Activated T-cell treated with anti-CD3 and anti-CD28 coated beads, Interleukin-2, amount 50 U/mL, for 24 hours (primary cell): Measurements from ENCODE around the gene GNG4.
A peak's percentile ranks its signal among the peaks of the same experiment; 100 is the strongest.
"Not testable (repeated sequence)": the region's sequence is repeated elsewhere in the genome, so short reads cannot be mapped to it uniquely, and the experiment has no call there.

Experiments
- DNase-seq: peaks from one replicate; pipeline ENCODE4 v3.0.0-alpha.2; 2020
- H3K27ac Mint-ChIP-seq: 2 replicates; pipeline ENCODE4 v1.8.0; 2020; ENCODE audit warnings: mild to moderate bottlenecking, mixed read lengths
- H3K27me3 Mint-ChIP-seq: 2 replicates; pipeline ENCODE4 v1.8.0; 2020; ENCODE audit warnings: mixed read lengths
- H3K36me3 Mint-ChIP-seq: 2 replicates; pipeline ENCODE4 v1.8.0; 2020; ENCODE audit warnings: low read depth, mixed read lengths
- H3K4me1 Mint-ChIP-seq: 2 replicates; pipeline ENCODE4 v1.8.0; 2020; ENCODE audit warnings: low read depth, mixed read lengths
- H3K4me3 Mint-ChIP-seq: 2 replicates; pipeline ENCODE4 v1.8.0; 2020; ENCODE audit warnings: mild to moderate bottlenecking, moderate library complexity, mixed read lengths
- H3K9me3 Mint-ChIP-seq: 2 replicates; pipeline ENCODE4 v1.8.0; 2020; ENCODE audit warnings: mixed read lengths

Gene GNG4

GRCh38 chr1:235622936-235623779, 26.4 kb downstream of the GNG4 start:
- Mint-ChIP-seq H3K4me1 (no peaks in the 10 kb centered on the region), H3K27me3 (peaks cover 8% of the 10 kb centered on the region), H3K27ac (no peak overlapping the region)

DNA sequence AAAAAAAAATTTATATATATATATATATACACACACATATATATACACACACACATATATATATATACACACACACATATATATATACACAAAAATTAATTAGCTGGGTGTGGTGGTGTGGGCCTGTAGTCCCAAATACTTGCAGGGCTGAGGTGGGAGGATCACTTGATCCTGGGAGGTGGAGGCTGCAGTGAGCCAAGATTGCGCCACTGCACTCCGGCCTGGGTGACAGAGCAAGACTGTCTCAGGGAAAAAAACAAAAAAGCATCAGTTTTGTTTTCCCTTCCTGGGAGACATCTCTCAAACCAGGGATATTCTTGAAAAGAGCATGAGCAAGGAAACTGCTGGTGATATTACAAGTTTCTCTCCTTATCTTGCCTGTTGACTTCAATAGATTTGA, 30.4 kb downstream of the GNG4 start:
- not testable (repeated sequence) for H3K4me3 Mint-ChIP-seq, H3K27me3 Mint-ChIP-seq, H3K9me3 Mint-ChIP-seq, DNase-seq, H3K4me1 Mint-ChIP-seq, H3K36me3 Mint-ChIP-seq, H3K27ac Mint-ChIP-seq

More at GRCh38 chr1:235622936-235623779, 26.4 kb downstream of the GNG4 start:
- no peak for DNase-seq
- no peaks in the 10 kb centered on the region for H3K36me3 Mint-ChIP-seq
- H3K9me3 Mint-ChIP-seq, result no peaks in the 10 kb centered on the region
- no peak overlapping the region for H3K4me3 Mint-ChIP-seq

GRCh38 chr1:235617808-235618207, 31.8 kb downstream of the GNG4 start:
- no peaks in the 10 kb centered on the region for H3K9me3 Mint-ChIP-seq
- H3K4me3 Mint-ChIP-seq, result no peak overlapping the region
- no peak overlapping the region for H3K27ac Mint-ChIP-seq
- DNase-seq, result no peak
- H3K4me1 Mint-ChIP-seq, result no peaks in the 10 kb centered on the region
- H3K27me3 Mint-ChIP-seq, result no peaks in the 10 kb centered on the region
- H3K36me3 Mint-ChIP-seq, result no peaks in the 10 kb centered on the region

DNA sequence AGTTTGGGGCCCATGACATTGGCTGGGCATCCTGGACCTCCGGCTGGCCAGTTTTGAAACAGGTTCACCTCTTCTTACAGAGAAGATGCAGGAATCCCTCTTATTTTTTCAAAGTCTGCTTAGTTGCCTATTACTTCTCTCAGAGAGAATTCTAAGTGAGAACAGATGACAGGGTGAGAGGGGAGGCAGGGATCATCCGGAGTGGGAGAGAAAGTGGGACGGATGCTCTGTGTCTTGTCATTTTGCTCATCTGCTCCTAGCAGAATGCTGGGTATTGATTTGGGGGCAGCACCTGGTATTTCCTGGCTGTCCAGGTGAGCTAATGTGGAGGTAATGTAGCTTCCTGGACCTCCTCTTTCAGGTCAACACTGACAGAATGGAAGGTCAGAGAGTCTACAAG, 32.4 kb downstream of the GNG4 start:
- no peaks in the 10 kb centered on the region for H3K4me1 Mint-ChIP-seq
- H3K4me3 Mint-ChIP-seq, result no peak overlapping the region
- no peaks in the 10 kb centered on the region for H3K36me3 Mint-ChIP-seq
- H3K27ac Mint-ChIP-seq, result no peak overlapping the region
- no peaks in the 10 kb centered on the region for H3K27me3 Mint-ChIP-seq
- no peaks in the 10 kb centered on the region for H3K9me3 Mint-ChIP-seq
- DNase-seq, result no peak

DNA sequence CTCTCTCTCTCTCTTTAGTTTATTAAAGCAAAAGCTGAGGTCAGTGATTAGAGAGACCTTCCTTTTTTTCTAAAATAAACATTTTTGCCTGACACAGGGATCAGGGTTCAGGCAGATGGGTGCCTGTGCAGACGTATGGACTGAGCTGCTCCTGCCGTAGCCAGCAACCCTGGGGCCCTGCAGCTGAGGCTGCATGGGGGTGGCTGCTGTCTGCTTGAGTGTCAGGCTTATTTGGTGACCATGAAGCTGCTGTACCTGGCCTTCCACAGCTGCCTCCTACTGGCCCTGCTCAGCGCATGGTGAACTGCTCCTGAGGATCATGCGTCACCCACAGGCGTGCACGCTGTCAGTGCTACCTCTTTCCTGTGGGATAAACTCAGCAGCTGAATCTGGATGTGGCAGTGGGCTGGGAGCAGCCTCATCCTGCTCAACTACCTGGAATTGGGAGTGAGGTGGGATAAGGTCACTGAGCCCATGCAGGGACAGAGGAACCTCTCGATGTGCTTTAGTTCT, 35.1 kb downstream of the GNG4 start:
- DNase-seq, result no peak
- no peaks in the 10 kb centered on the region for H3K36me3 Mint-ChIP-seq
- no peaks in the 10 kb centered on the region for H3K4me1 Mint-ChIP-seq
- no peak overlapping the region for H3K27ac Mint-ChIP-seq
- H3K4me3 Mint-ChIP-seq, result no peak overlapping the region
- H3K9me3 Mint-ChIP-seq, result no peaks in the 10 kb centered on the region
- no peaks in the 10 kb centered on the region for H3K27me3 Mint-ChIP-seq

DNA sequence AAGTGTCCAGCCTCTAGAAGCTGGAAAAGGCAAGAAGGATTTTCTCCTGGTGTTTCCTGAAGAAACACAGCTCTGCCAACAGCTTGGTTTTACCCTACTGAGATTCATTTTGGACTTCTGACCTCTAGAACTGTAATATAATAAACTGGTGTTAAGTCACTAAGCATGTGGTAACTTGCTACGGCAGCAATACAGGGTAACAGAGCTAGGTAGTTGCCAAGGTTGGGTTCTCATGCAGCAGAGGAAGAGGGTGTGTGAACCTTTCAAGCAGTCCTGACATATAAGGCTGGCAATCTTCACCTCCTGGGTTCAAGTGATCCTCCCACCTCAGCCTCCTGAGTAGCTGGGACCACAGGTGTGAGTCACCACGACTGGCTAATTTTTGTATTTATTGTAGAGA, 36.0 kb downstream of the GNG4 start:
- H3K36me3 Mint-ChIP-seq, result no peaks in the 10 kb centered on the region
- no peak for DNase-seq
- no peaks in the 10 kb centered on the region for H3K4me1 Mint-ChIP-seq
- H3K27ac Mint-ChIP-seq, result no peak overlapping the region
- H3K27me3 Mint-ChIP-seq, result no peaks in the 10 kb centered on the region
- no peak overlapping the region for H3K4me3 Mint-ChIP-seq
- H3K9me3 Mint-ChIP-seq, result no peaks in the 10 kb centered on the region

DNA sequence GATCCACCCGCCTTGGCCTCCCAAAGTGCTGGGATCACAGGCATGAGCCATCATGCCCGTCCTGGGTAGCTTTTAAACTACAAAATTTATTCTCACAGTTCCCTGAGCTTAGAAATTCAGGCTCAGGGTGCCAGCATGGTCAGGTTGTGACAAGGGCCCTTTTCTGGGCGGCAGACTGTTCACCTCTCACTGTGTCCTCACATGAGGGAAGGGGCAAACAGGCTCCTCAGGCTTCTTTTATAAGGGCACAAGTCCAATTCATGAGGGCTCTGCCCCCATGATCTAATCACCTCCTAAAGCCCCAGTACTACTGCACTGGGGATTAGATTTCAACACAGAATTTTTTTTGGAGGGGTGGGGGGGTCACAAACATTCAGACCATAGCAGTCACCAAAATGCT, 36.8 kb downstream of the GNG4 start:
- Mint-ChIP-seq H3K4me1 (no peaks in the 10 kb centered on the region), H3K36me3 (no peaks in the 10 kb centered on the region), H3K4me3 (no peak overlapping the region), H3K27me3 (no peaks in the 10 kb centered on the region), H3K9me3 (no peaks in the 10 kb centered on the region), H3K27ac (no peak overlapping the region)
- DNase-seq, result no peak

DNA sequence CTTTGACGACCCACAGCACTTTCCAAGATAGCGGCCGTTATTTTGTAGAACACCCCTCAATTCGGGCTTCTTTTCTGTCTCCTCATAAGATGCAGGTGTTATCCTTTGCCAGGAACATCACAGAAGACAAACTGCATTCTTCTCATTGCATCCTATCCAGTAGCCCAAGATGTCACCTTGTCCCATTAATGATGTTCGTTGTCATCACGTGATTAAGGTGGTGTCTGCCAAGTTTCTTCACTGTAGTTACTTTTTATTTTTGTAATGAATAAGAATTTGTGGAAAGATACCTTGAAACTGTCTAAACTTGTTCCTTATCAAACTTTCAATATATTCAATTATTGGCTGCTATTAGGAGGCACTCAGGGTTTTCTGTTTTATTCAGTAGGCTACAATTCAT, 39.4 kb downstream of the GNG4 start:
- H3K27ac Mint-ChIP-seq, result no peak overlapping the region
- no peaks in the 10 kb centered on the region for H3K27me3 Mint-ChIP-seq
- H3K9me3 Mint-ChIP-seq, result no peaks in the 10 kb centered on the region
- H3K4me3 Mint-ChIP-seq, result no peak overlapping the region
- H3K4me1 Mint-ChIP-seq, result no peaks in the 10 kb centered on the region
- DNase-seq, result no peak
- H3K36me3 Mint-ChIP-seq, result no peaks in the 10 kb centered on the region

DNA sequence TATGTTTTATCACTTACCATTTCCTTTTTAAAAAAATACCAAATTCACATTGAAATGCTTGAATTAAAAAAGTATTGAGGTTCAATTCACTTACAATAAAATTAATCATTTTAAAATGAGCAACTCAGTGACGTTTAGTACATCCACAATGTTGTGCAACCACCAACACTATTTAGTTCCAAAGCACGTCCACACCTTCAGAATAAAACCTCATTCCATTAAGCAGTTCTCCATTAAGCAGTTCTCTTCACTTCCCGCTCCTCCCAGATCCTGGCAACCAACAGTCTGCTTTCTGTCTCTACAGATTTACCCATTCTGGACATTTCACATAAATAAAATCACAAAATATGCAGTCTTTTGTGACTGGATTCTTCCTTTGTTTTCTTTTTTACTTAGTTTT, 41.3 kb downstream of the GNG4 start:
- Mint-ChIP-seq H3K27ac (no peak overlapping the region), H3K27me3 (no peaks in the 10 kb centered on the region), H3K4me1 (no peaks in the 10 kb centered on the region), H3K4me3 (no peak overlapping the region), H3K36me3 (no peaks in the 10 kb centered on the region), H3K9me3 (no peaks in the 10 kb centered on the region)
- DNase-seq, result no peak

- H3K9me3 Mint-ChIP-seq, result no peaks in the 10 kb centered on the region
- H3K4me3 Mint-ChIP-seq, result no peak overlapping the region
- no peak for DNase-seq
- no peak overlapping the region for H3K27ac Mint-ChIP-seq
- no peaks in the 10 kb centered on the region for H3K36me3 Mint-ChIP-seq
- no peaks in the 10 kb centered on the region for H3K4me1 Mint-ChIP-seq
- no peaks in the 10 kb centered on the region for H3K27me3 Mint-ChIP-seq
These were observed 42.3 kb downstream of the GNG4 start for GRCh38 chr1:235607284-235607683.

DNA sequence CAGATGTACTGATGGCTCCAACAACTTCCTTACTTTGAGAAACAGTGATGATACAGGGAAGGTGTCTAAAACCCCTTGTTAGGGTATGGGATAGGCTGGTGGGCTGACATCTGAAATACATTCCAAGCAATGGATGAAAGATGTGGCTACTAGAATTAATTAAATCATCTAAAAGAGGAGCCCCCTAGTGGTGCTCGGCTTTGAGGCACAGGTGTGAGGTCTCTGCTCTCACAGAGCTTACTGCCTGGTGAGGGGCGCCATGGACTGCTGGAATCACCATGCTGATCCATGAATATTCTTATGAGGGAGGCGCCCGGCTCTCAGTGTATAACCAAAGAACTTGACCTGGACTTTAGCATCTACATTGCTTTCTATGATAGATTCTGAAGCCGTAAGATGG, 48.5 kb downstream of the GNG4 start:
- no peaks in the 10 kb centered on the region for H3K36me3 Mint-ChIP-seq
- no peak overlapping the region for H3K4me3 Mint-ChIP-seq
- no peak overlapping the region for H3K27ac Mint-ChIP-seq
- no peaks in the 10 kb centered on the region for H3K9me3 Mint-ChIP-seq
- peak; percentile 34 for DNase-seq
- H3K27me3 Mint-ChIP-seq, result no peaks in the 10 kb centered on the region
- no peaks in the 10 kb centered on the region for H3K4me1 Mint-ChIP-seq

GRCh38 chr1:235599536-235599935, 50.0 kb downstream of the GNG4 start:
- Mint-ChIP-seq H3K27me3 (no peaks in the 10 kb centered on the region), H3K4me3 (no peak overlapping the region), H3K9me3 (no peaks in the 10 kb centered on the region), H3K36me3 (no peaks in the 10 kb centered on the region), H3K27ac (no peak overlapping the region), H3K4me1 (no peaks in the 10 kb centered on the region)
- no peak for DNase-seq

GRCh38 chr1:235597867-235598553, 51.6 kb downstream of the GNG4 start:
- Mint-ChIP-seq H3K27ac (no peak overlapping the region), H3K4me3 (no peak overlapping the region), H3K4me1 (peaks cover 7% of the 10 kb centered on the region), H3K36me3 (no peaks in the 10 kb centered on the region), H3K27me3 (peaks cover 11% of the 10 kb centered on the region), H3K9me3 (no peaks in the 10 kb centered on the region)
- DNase-seq, result no peak

DNA sequence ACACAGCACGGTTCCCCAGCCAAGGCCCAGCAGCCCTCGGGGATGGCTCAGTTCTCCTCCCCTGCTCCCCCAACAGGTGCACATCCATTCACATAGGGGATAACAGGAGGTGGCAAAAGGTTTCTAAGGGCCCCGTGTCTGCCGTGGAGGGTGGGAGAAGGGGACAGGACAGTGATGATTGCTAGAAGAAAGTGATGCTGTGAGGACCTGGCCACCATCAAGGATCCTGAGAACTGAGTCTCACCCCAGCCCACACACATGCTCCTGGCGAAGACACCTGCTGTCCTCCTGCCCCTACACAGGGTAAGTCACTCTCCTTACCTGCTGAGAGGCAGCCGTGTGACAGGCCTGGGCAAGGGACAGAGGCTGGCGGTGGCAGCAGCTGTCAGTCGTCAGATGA, 54.5 kb downstream of the GNG4 start:
- Mint-ChIP-seq H3K4me1 (peaks cover 7% of the 10 kb centered on the region), H3K36me3 (no peaks in the 10 kb centered on the region), H3K9me3 (no peaks in the 10 kb centered on the region), H3K27me3 (peaks cover 29% of the 10 kb centered on the region), H3K4me3 (no peak overlapping the region), H3K27ac (no peak overlapping the region)
- DNase-seq, result no peak

- not testable (repeated sequence) for H3K9me3 Mint-ChIP-seq, DNase-seq, H3K4me1 Mint-ChIP-seq, H3K27ac Mint-ChIP-seq, H3K36me3 Mint-ChIP-seq, H3K4me3 Mint-ChIP-seq
- peaks cover 32% of the 10 kb centered on the region for H3K27me3 Mint-ChIP-seq
These were observed 55.2 kb downstream of the GNG4 start for GRCh38 chr1:235594281-235594895.
